WTC11 (cell line): ENCODE measurements around the gene ANKRD52. TPM values are rescaled to one million over a fixed set of nuclear protein-coding genes. Genes with fewer than 3 reads are reported as not detected.

Experiments used
- ATAC-seq: fragments of 200-7000 bp; cut with Tn5 transposase; 2 replicates; pipeline ENCODE4 v1.10.0; 2021; ENCODE audit warnings: mild to moderate bottlenecking, moderate library complexity
- CTCF ChIA-PET: fragments of 300-600 bp; sonication (Branson Sonifier 250); formaldehyde crosslinking; loops from one replicate; lab custom pipeline; 2021; ENCODE audit warnings: antibody characterized with exemption; lab: Charles Lee
- POLR2A ChIA-PET: fragments of 350-600 bp; sonication (Branson Sonifier 250); formaldehyde crosslinking; loops from one replicate; lab custom pipeline; 2021; ENCODE audit warnings: antibody characterized with exemption; lab: Charles Lee
- DNase-seq: peaks from one replicate; pipeline ENCODE4 v3.0.0; 2021; ENCODE audit warnings: low spot score
- H3K27ac Mint-ChIP-seq: 2 replicates; pipeline ENCODE4 v1.8.0; 2021; ENCODE audit warnings: mixed read lengths
- H3K27me3 Mint-ChIP-seq: 2 replicates; pipeline ENCODE4 v1.8.0; 2021; ENCODE audit warnings: low read depth, mild to moderate bottlenecking, moderate library complexity, mixed read lengths
- H3K36me3 Mint-ChIP-seq: 2 replicates; pipeline ENCODE4 v1.8.0; 2021; ENCODE audit warnings: mixed read lengths
- H3K4me1 Mint-ChIP-seq: 2 replicates; pipeline ENCODE4 v1.8.0; 2022; ENCODE audit warnings: mixed read lengths
- H3K4me3 Mint-ChIP-seq: 2 replicates; pipeline ENCODE4 v1.8.0; 2021; ENCODE audit warnings: mild to moderate bottlenecking, moderate library complexity, mixed read lengths
- H3K9me3 Mint-ChIP-seq: 2 replicates; pipeline ENCODE4 v1.8.0; 2021; ENCODE audit warnings: mixed read lengths
- EMX1 ChIP-seq: fragments of 250-450 bp; sonication (Bioruptor Pico); IDR thresholded peaks from 2 replicates; pipeline ENCODE4 v1.8.0; 2021; ENCODE audit warnings: mild to moderate bottlenecking
- FOXP1 ChIP-seq: sonication (generic); formaldehyde crosslinking; IDR thresholded peaks from 2 replicates; pipeline ENCODE4 v1.8.0; 2022; ENCODE audit warnings: missing genetic modification reagents, mild to moderate bottlenecking, moderate library complexity, borderline replicate concordance
- GABPB1 ChIP-seq: sonication (generic); formaldehyde crosslinking; IDR thresholded peaks from 2 replicates; pipeline ENCODE4 v1.8.1; 2023; ENCODE audit warnings: mild to moderate bottlenecking, missing genetic modification reagents
- GTF2I ChIP-seq: fragments of 250-450 bp; sonication (Bioruptor Pico); conservative IDR thresholded peaks from 2 replicates; pipeline ENCODE4 v1.4.0; 2021; ENCODE audit warnings: mild to moderate bottlenecking
- IRF2 ChIP-seq: sonication (generic); formaldehyde crosslinking; IDR thresholded peaks from 2 replicates; pipeline ENCODE4 v1.8.0; 2022; ENCODE audit warnings: low read depth, missing genetic modification reagents, borderline replicate concordance
- JUN ChIP-seq: sonication (generic); formaldehyde crosslinking; IDR thresholded peaks from 2 replicates; pipeline ENCODE4 v1.8.0; 2023; ENCODE audit warnings: mild to moderate bottlenecking, missing genetic modification reagents
- NFATC4 ChIP-seq: fragments of 250-450 bp; sonication (Bioruptor Pico); IDR thresholded peaks from 2 replicates; pipeline ENCODE4 v1.9.0; 2021; ENCODE audit warnings: mild to moderate bottlenecking
- NFE2L1 ChIP-seq: sonication (generic); formaldehyde crosslinking; IDR thresholded peaks from 2 replicates; pipeline ENCODE4 v1.8.1; 2023; ENCODE audit warnings: missing genetic modification reagents
- NFYB ChIP-seq: sonication (generic); formaldehyde crosslinking; conservative IDR thresholded peaks from 2 replicates; pipeline ENCODE4 v1.8.0; 2022; ENCODE audit warnings: low read depth, missing genetic modification reagents
- NR2C2 ChIP-seq: sonication (generic); formaldehyde crosslinking; IDR thresholded peaks from 2 replicates; pipeline ENCODE4 v1.8.0; 2022; ENCODE audit warnings: mild to moderate bottlenecking, missing genetic modification reagents
- PRRX2 ChIP-seq: fragments of 250-450 bp; sonication (Bioruptor Pico); IDR thresholded peaks from 2 replicates; pipeline ENCODE4 v1.8.0; 2021; ENCODE audit warnings: mild to moderate bottlenecking
- SP1 ChIP-seq: sonication (generic); formaldehyde crosslinking; conservative IDR thresholded peaks from 2 replicates; pipeline ENCODE4 v1.8.1; 2022; ENCODE audit warnings: missing genetic modification reagents
- TEAD4 ChIP-seq: sonication (generic); formaldehyde crosslinking; IDR thresholded peaks from 2 replicates; pipeline ENCODE4 v1.8.0; 2022; ENCODE audit warnings: mild to moderate bottlenecking, missing genetic modification reagents
- ZNF317 ChIP-seq: sonication (generic); formaldehyde crosslinking; IDR thresholded peaks from 2 replicates; pipeline ENCODE4 v1.8.1; 2023; ENCODE audit warnings: low read depth, mild to moderate bottlenecking, moderate library complexity, missing genetic modification reagents, borderline replicate concordance
- ZNF416 ChIP-seq: fragments of 250-450 bp; sonication (Bioruptor Pico); IDR thresholded peaks from 2 replicates; pipeline ENCODE4 v1.9.0; 2021; ENCODE audit warnings: mild to moderate bottlenecking, inconsistent platforms
- total RNA-seq: library from RNA; stranded (reverse); gene quantifications from 3 replicates; pipeline ENCODE4 v1.2.3, GENCODE V29; 2021
- TF ChIP-seq, protein P1 (sequence below): sonication (generic); formaldehyde crosslinking; IDR thresholded peaks from 2 replicates; pipeline ENCODE4 v1.8.0; 2022; ENCODE audit warnings: mild to moderate bottlenecking, missing genetic modification reagents
- TF ChIP-seq, protein P2 (sequence below): sonication (generic); formaldehyde crosslinking; IDR thresholded peaks from 2 replicates; pipeline ENCODE4 v1.8.1; 2023; ENCODE audit warnings: mild to moderate bottlenecking, missing genetic modification reagents, moderate library complexity
- TF ChIP-seq, protein P3 (sequence below): sonication (generic); formaldehyde crosslinking; IDR thresholded peaks from 2 replicates; pipeline ENCODE4 v1.8.1; 2023; ENCODE audit warnings: mild to moderate bottlenecking, moderate library complexity, missing genetic modification reagents
- TF ChIP-seq, protein P4 (sequence below): fragments of 250-450 bp; sonication (Bioruptor Pico); IDR thresholded peaks from 2 replicates; pipeline ENCODE4 v2.1.2; 2022; ENCODE audit warnings: mild to moderate bottlenecking, moderate library complexity
- TF ChIP-seq, protein P5 (sequence below): fragments of 250-450 bp; sonication (Bioruptor Pico); conservative IDR thresholded peaks from 2 replicates; pipeline ENCODE4 v1.9.0; 2021; ENCODE audit warnings: mild to moderate bottlenecking
- TF ChIP-seq, protein P6 (sequence below): sonication (generic); formaldehyde crosslinking; IDR thresholded peaks from 2 replicates; pipeline ENCODE4 v1.8.1; 2023; ENCODE audit warnings: mild to moderate bottlenecking, missing genetic modification reagents
- TF ChIP-seq, protein P7 (sequence below): sonication (generic); formaldehyde crosslinking; IDR thresholded peaks from 2 replicates; pipeline ENCODE4 v1.8.1; 2022; ENCODE audit warnings: mild to moderate bottlenecking, missing genetic modification reagents, moderate library complexity, borderline replicate concordance
- TF ChIP-seq, protein P8 (sequence below): fragments of 250-450 bp; sonication (Bioruptor Pico); IDR thresholded peaks from 2 replicates; pipeline ENCODE4 v1.9.0; 2021; ENCODE audit warnings: mild to moderate bottlenecking
- TF ChIP-seq, protein P9 (sequence below): sonication (generic); formaldehyde crosslinking; IDR thresholded peaks from 2 replicates; pipeline ENCODE4 v1.8.0; 2022; ENCODE audit warnings: mild to moderate bottlenecking, missing genetic modification reagents

Gene ANKRD52
- total RNA-seq, 1 experiment from 2014 or later: 41.2 TPM

DNA sequence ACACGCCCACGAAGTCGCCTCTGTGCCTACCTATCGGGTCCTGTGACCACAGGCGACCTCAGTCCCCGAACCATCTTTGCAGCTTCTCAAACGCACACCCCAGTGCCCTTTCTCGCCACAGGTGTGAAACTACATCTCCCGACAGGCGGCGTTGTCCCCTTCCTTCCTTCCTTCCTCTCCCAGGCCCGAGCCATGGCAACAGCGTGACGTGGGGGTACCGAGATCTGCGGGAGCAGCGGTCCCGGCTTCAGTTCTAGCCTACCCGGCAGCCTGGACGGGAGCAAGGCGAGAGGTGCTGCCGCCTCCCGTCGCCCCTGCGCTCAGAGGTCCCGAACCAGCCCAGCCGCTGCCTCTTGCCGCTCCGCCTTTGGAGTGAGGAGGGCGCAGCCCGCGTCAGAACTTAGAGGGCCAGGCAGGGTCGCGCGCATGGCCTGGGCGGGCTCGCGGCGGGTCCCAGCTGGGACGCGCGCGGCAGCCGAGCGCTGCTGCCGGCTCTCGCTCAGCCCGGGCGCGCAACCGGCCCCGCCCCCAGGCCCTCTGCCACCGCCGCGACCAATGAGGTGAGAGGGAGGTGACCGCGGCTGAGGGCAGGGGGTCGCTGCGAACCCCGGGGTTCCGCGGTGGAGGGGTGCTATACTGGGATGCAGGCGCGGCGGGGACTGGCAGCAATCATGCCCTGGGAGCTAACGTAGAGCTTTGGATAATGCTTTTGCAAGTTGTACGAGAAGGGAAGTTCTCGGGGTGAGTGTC is 8.7 kb upstream of the ANKRD52 start, which contains the start of gene COQ10A:
TSS of gene COQ10A (plus strand) at position 250 of the 750 bp plus-strand sequence. CDS start at position 427, 177 bp downstream.
- Mint-ChIP-seq H3K4me1 (peaks cover 14% of the 10 kb centered on the region), H3K27ac (peak within 1 kb of the TSS; percentile 97), H3K9me3 (no peaks in the 10 kb centered on the region), H3K27me3 (no peaks in the 10 kb centered on the region), H3K36me3 (peaks cover 21% of the 10 kb centered on the region), H3K4me3 (peak within 1 kb of the TSS; percentile 84)
- peak; percentile 92 for DNase-seq
- ChIA-PET CTCF (interaction anchor here (0.6 to 3.9 kb wide), 34 partner anchors 9 to 368 kb away, joined by 3 to 66 read pairs (median 4); partner anchors contain the start of genes ANKRD52, CNPY2, ESYT1 and GLS2), POLR2A (interaction anchor here (0.5 to 2.4 kb wide), 14 partner anchors 9 to 183 kb away, joined by 3 to 13 read pairs (median 3); partner anchors contain the start of genes ANKRD52, CNPY2, RNF41 and SMARCC2)
- peak; percentile 87 for ATAC-seq
- TF ChIP-seq, protein P1, sequence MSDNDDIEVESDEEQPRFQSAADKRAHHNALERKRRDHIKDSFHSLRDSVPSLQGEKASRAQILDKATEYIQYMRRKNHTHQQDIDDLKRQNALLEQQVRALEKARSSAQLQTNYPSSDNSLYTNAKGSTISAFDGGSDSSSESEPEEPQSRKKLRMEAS (CRISPR knock-in tag): peak; percentile 81
- no peak for TF ChIP-seq TEAD4 (CRISPR knock-in tag)
- TF ChIP-seq, protein P2, sequence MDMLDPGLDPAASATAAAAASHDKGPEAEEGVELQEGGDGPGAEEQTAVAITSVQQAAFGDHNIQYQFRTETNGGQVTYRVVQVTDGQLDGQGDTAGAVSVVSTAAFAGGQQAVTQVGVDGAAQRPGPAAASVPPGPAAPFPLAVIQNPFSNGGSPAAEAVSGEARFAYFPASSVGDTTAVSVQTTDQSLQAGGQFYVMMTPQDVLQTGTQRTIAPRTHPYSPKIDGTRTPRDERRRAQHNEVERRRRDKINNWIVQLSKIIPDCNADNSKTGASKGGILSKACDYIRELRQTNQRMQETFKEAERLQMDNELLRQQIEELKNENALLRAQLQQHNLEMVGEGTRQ: peak; percentile 46; the same call in 1 of the 2 replicates
- TF ChIP-seq SP1 (CRISPR knock-in tag): peak; percentile 79; the same call in 1 of the 2 replicates
- TF ChIP-seq, protein P3, sequence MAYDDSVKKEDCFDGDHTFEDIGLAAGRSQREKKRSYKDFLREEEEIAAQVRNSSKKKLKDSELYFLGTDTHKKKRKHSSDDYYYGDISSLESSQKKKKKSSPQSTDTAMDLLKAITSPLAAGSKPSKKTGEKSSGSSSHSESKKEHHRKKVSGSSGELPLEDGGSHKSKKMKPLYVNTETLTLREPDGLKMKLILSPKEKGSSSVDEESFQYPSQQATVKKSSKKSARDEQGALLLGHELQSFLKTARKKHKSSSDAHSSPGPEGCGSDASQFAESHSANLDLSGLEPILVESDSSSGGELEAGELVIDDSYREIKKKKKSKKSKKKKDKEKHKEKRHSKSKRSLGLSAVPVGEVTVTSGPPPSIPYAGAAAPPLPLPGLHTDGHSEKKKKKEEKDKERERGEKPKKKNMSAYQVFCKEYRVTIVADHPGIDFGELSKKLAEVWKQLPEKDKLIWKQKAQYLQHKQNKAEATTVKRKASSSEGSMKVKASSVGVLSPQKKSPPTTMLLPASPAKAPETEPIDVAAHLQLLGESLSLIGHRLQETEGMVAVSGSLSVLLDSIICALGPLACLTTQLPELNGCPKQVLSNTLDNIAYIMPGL (CRISPR knock-in tag): peak; percentile 78; the same call in 1 of the 2 replicates
- peak; percentile 78 for TF ChIP-seq GABPB1 (CRISPR knock-in tag)
- TF ChIP-seq, protein P4, sequence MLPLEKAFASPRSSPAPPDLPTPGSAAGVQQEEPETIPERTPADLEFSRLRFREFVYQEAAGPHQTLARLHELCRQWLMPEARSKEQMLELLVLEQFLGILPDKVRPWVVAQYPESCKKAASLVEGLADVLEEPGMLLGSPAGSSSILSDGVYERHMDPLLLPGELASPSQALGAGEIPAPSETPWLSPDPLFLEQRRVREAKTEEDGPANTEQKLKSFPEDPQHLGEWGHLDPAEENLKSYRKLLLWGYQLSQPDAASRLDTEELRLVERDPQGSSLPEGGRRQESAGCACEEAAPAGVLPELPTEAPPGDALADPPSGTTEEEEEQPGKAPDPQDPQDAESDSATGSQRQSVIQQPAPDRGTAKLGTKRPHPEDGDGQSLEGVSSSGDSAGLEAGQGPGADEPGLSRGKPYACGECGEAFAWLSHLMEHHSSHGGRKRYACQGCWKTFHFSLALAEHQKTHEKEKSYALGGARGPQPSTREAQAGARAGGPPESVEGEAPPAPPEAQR (CRISPR knock-in tag): no peak
- TF ChIP-seq NFATC4 (CRISPR knock-in tag): no peak
- TF ChIP-seq, protein P5, sequence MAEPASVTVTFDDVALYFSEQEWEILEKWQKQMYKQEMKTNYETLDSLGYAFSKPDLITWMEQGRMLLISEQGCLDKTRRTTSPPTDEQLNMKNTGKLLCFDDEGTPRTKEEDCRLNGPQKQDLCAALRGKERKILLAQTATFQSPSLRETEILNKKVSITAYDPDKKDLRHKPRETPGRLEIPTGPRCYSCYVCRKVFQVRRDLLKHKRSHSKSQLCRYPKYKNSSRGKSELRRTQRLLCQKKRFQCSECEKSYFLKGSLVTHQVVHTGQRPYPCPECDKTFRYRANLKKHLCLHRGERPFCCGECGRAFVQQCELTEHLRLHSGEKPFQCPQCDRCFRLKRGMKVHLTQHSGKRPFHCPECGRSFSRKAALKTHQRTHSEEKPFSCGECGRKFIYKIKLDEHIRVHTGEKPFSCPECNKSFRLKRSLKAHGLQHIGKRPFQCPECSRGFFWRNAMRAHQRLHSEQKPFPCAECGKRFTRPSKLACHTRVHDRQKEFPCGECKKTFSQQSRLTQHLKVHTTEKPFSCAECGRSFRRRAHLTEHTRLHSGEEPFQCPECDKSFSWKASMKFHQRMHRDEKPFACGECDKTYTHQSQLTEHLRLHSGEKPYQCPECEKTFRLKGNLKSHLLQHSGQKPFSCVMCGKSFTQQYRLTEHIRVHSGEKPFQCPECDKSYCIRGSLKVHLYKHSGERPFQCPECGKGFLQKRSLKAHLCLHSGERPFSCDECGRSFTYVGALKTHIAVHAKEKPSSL (CRISPR knock-in tag): no peak
- no peak for TF ChIP-seq IRF2 (CRISPR knock-in tag)
- no peak for TF ChIP-seq GTF2I (CRISPR knock-in tag)
- TF ChIP-seq ZNF317: no peak
- TF ChIP-seq, protein P6, sequence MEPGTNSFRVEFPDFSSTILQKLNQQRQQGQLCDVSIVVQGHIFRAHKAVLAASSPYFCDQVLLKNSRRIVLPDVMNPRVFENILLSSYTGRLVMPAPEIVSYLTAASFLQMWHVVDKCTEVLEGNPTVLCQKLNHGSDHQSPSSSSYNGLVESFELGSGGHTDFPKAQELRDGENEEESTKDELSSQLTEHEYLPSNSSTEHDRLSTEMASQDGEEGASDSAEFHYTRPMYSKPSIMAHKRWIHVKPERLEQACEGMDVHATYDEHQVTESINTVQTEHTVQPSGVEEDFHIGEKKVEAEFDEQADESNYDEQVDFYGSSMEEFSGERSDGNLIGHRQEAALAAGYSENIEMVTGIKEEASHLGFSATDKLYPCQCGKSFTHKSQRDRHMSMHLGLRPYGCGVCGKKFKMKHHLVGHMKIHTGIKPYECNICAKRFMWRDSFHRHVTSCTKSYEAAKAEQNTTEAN (CRISPR knock-in tag): no peak
- no peak for TF ChIP-seq NR2C2
- TF ChIP-seq EMX1 (CRISPR knock-in tag): no peak
- no peak for TF ChIP-seq ZNF416 (CRISPR knock-in tag)
- no peak for TF ChIP-seq NFE2L1 (CRISPR knock-in tag)
- TF ChIP-seq, protein P7, sequence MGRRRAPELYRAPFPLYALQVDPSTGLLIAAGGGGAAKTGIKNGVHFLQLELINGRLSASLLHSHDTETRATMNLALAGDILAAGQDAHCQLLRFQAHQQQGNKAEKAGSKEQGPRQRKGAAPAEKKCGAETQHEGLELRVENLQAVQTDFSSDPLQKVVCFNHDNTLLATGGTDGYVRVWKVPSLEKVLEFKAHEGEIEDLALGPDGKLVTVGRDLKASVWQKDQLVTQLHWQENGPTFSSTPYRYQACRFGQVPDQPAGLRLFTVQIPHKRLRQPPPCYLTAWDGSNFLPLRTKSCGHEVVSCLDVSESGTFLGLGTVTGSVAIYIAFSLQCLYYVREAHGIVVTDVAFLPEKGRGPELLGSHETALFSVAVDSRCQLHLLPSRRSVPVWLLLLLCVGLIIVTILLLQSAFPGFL (CRISPR knock-in tag): no peak
- TF ChIP-seq NFYB: peak; percentile 60
- no peak for TF ChIP-seq PRRX2
- TF ChIP-seq JUN: no peak
- TF ChIP-seq FOXP1 (CRISPR knock-in tag): peak; percentile 81
- TF ChIP-seq, protein P8, sequence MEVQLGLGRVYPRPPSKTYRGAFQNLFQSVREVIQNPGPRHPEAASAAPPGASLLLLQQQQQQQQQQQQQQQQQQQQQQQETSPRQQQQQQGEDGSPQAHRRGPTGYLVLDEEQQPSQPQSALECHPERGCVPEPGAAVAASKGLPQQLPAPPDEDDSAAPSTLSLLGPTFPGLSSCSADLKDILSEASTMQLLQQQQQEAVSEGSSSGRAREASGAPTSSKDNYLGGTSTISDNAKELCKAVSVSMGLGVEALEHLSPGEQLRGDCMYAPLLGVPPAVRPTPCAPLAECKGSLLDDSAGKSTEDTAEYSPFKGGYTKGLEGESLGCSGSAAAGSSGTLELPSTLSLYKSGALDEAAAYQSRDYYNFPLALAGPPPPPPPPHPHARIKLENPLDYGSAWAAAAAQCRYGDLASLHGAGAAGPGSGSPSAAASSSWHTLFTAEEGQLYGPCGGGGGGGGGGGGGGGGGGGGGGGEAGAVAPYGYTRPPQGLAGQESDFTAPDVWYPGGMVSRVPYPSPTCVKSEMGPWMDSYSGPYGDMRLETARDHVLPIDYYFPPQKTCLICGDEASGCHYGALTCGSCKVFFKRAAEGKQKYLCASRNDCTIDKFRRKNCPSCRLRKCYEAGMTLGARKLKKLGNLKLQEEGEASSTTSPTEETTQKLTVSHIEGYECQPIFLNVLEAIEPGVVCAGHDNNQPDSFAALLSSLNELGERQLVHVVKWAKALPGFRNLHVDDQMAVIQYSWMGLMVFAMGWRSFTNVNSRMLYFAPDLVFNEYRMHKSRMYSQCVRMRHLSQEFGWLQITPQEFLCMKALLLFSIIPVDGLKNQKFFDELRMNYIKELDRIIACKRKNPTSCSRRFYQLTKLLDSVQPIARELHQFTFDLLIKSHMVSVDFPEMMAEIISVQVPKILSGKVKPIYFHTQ (CRISPR knock-in tag): no peak
- TF ChIP-seq, protein P9, sequence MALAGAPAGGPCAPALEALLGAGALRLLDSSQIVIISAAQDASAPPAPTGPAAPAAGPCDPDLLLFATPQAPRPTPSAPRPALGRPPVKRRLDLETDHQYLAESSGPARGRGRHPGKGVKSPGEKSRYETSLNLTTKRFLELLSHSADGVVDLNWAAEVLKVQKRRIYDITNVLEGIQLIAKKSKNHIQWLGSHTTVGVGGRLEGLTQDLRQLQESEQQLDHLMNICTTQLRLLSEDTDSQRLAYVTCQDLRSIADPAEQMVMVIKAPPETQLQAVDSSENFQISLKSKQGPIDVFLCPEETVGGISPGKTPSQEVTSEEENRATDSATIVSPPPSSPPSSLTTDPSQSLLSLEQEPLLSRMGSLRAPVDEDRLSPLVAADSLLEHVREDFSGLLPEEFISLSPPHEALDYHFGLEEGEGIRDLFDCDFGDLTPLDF (CRISPR knock-in tag): no peak
